SK-MEL-5 (cell line): ENCODE measurements around the gene NEK4. TPM values are rescaled to one million over a fixed set of nuclear protein-coding genes. Genes with fewer than 3 reads are reported as not detected.
"Not testable (repeated sequence)": the region's sequence is repeated elsewhere in the genome, so short reads cannot be mapped to it uniquely, and the experiment has no call there.

Experiments used
- DNase-seq: peaks from one replicate; pipeline ENCODE4 v3.0.0-alpha.2; 2016; ENCODE audit warnings: low read depth, low spot score
- in situ Hi-C: cut with HindIII; loops from 2 replicates; pipeline ENCODE4 v1.10.0; 2016; ENCODE audit warnings: low sequenced_read_pairs, high pct_unique_total_duplicates, low pct_unique_long_range_greater_than_20kb
- total RNA-seq: library from RNA; depleted of rRNA; stranded (reverse); fragments of >200 nt; shearing (Covaris generic); gene quantifications from 2 replicates; pipeline ENCODE4 v1.2.3, GENCODE V29; 2014

The NEK4 gene
- total RNA-seq, 1 experiment from 2014 or later = 32.7 TPM

DNA sequence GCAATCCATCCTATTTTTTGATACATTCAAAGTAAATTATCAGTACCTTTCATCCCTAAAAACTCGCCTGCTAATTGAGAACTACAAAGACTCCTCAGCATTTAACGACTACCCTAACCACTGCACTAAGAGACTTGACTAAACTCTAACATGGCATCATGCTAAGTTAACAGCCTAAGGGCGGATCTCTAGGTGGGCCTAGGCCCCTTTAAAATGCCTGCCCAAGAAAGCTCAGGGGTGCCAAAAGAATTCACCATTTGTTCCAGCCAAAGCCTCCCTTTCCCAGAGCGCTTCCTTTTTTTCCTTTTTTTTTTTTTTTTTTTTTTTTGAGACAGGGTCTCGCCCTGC is 568 bp upstream of the NEK4 start:
- in situ Hi-C loops = no loop called here

DNA sequence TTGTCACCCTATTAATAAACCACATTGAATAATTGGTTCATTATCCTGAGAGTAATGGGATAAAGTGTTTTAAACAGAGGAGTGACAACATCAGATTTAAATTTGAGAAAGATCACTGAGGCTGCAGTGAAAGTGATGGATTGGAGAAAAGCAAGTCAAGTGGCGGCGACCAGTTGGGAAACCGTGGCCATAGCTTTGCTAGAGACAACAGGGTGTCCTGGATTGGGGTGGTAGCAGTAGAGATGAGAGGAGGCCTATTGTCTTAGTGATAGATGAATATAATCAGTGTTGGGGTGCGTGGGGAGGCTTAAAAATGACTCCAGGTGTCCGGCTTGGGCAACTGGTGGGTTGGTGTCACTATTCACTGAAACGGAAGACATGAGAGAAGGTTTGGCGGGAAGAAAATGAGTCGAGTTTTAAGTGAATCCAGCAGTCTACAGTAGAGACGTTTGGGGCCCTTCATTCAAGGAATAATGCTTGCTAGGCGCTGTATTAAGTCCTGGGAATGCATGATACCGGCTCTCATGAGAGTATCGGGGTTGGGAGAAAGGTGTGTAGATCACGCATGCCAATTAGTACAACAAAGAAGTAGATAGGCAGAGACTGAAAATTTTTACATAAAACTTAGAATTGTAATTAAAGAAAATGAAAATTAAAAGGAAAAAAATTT is 819 bp downstream of the NEK4 start:
- in situ Hi-C loops = no loop called here
- no peak for DNase-seq

More for the DNA sequence above, 568 bp upstream of the NEK4 start:
- no peak for DNase-seq

DNA sequence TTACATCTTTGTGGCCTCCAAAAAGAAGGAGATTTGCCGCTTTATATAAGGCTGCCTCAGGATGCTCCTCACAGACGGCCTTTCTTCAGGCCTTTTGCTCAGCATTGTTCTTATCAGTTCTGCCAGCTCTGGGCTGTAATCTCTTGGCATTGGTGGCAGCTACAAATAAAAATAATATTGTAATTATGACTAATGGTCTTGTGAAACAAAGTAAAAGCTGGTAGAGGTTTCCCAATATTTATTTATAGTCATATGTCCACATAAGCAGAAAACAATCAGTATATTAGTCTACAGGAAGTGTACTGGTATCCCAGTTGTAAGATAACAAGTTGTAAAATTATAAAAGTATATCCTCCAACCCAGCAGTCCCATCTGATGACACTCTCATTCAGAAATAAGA is 7.3 kb downstream of the NEK4 start:
- in situ Hi-C loops = no loop called here

DNA sequence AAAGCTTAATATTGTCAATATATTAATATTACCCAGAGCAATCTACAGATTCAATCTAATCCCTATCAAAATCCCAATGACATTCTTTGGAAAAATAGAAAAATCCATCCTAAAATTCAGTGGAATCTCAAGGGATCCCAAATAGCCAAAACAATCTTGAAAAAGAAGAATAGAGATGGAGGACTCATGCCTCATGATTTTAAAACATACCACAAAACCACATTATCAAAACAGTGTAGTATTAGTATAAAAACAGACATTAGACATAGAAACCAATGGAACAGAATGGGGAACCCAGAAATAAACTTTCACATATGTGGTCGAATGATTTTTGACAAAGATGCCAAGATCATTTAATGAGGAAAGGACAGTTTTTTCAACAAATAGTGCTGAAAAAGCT is 14.6 kb downstream of the NEK4 start:
- DNase-seq = no peak
- in situ Hi-C loops = no loop called here

More for the DNA sequence above, 7.3 kb downstream of the NEK4 start:
- no peak for DNase-seq

DNA sequence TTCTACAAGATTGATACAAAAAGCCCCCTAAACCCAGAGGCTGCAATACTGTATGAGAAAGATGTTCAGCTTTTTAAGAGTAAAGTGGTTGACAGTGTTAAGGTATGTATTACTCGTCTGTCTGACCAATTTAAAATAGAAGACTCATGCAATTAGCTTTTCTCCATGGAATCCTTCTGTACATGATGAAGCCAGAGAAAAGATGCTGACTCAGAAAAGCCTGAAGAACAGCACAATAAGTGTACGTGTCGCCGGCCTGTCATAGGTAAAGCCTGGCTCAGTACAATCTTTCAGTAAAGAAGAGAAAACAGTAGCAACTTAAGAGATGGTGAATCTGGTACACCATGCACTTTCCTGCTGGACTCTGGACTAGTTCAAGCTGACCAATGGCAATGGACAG is 16.4 kb downstream of the NEK4 start:
- in situ Hi-C loops = no loop called here
- no peak for DNase-seq

DNA sequence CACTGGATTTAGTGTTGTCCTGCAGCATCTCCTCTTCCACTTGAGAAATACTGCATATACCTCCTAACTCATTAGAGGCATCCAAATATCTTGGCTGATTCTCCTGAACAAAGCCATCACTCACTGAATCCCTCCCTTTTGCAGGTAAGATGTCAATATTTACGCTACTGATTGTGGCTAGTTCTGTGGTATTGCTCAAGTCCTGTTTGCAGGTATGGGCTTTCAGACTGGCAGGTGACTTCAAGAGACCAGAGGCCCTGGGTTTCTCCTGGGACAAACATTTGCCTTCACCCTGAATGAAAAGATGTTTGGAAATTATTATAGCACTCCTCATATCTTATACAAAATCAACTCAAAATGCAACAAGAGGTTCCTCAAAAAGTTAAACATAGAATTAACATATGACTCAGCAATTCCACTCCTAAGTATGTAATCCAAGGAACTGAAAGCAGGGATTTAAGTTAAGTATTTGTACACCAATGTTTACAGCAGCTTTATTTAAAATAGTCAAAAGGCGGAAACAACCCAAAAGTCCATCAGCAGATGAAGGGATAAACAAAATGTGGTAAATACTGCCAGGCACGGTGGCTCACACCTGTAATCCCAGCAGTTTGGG is 18.6 kb downstream of the NEK4 start:
- in situ Hi-C loops = no loop called here
- DNase-seq = no peak

DNA sequence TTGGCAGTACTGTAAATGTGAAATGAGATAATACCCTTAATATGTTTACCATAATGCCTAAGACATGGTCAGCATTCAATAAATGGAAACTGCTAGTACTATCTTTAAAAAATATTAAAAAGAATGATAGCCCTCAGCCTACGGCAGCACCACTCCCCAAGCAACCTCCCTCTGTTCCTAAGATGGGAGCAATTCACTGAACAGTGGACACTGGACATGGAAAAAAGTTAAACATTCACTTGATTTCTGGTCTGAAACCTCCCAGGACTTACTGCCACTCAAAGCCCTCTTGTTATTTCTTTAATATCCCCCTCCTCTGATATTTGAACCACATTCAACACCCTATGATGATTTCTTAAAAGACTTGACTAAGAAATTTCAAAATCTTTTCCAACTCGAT is 27.0 kb downstream of the NEK4 start:
- no peak for DNase-seq
- in situ Hi-C loops = no loop called here

DNA sequence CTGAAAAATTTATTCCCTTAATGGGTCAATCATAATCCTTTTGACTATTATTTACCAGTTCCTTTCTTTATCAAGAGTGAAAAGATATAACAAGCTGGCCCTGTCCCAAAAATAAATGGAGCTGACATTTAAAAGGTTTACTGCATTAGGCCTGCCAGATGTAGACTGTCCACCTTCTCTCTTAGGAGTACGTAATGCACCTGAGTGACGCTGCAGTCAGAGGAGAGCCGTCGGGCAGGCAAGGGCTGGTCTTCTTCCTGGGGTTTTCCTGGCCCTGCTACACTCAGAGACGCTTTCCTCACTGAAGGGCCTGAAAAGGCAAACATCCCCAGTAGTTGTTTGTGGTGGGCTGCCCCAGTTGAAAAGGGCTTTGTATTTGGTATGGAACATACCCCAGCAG is 27.6 kb downstream of the NEK4 start:
- in situ Hi-C loops = no loop called here
- no peak for DNase-seq

DNA sequence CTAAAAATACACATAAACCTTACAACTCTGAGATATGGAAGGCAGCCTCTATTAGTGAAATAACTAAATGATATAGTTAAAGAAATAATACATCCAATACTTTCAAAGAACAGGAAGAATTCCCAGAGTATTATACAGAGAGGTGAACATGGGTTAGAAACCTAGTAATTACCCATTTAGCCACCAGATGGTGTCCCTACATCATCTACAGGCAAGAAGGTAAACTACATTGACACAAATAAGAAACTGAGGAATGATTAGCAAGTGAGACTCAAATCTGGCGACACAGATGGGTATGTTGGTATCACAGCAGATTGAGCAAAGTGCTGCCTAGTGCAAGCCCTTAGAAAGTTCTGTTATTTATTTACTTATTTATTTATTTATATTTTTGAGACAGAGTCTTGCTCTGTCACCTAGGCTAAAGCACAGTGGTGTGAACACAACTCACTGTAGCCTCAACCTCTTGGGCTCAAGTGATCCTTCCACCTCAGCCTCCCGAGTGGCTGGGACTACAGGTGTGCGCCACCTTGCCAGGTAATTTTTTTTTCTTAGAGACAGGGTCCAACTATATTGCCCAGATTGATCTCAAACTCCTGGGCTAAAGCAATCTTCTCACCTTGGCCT is 28.2 kb downstream of the NEK4 start:
- in situ Hi-C loops = no loop called here
- peak; percentile 69 for DNase-seq

DNA sequence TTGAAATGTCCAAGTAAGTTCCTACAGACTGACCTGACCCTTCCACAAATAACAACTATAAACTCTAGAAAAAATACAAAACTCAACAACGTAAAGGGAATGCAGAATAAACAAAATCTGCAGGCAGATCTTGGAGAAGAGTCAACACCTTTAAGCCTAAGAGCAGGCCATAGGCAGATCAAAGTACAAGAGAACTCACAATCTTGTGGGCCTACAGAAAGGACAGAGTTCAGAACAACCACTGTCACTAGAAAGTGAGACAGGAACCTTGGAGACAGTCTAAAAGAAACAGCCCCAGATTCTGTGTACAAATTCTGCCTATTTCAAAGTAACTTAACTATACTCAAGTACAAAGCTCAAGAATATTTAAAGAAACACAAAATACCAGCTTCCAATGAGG is 31.0 kb downstream of the NEK4 start:
- in situ Hi-C loops = no loop called here
- DNase-seq = no peak

DNA sequence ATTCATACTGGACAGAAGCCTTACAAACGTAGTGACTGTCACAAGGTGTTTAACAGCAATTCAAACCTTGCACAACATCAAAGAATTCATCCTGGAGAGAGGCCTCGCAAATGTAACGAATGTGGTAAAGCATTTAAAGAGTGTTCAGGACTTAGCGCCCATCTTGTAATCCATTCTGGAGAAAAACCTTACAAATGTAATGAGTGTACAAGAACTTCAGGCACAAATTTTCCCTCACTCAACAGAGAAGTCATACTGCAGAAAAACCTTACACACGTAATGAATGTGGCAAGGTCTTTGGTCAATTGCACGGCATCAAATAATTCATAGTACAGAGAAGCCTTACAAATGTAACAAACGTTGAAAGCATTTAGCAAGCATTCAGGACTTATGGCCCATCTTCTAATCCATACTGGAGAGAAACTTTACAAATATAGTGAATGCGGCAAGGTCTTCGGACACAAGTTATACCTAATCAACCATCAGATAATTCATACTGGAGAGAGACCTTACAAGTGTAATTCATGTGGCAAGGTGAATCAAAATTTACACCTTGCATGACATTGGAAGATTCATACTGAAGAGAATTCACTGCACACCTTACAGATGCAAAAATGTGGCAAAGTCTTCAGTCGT is 37.4 kb downstream of the NEK4 start:
- in situ Hi-C loops = no loop called here
- no peak for DNase-seq

DNA sequence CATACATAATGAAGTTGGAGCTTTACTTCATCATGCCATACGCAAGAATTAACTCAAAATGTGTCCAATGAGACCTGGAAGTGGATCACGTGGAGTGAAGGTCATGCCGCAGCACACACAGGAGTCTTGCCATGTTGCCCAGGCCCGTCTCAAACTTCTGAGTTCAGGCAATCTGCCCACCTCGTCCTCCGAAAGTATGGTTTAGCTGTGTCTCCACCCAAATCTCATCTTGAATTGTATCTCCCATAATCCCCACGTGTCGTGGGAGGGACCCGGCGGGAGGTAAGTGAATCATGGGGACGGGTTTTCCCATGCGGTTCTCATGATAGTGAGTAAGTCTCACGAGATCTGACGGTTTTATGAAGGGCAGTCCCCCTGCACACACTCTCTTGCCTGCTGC is 39.1 kb downstream of the NEK4 start:
- DNase-seq = no peak
- in situ Hi-C loops = no loop called here

DNA sequence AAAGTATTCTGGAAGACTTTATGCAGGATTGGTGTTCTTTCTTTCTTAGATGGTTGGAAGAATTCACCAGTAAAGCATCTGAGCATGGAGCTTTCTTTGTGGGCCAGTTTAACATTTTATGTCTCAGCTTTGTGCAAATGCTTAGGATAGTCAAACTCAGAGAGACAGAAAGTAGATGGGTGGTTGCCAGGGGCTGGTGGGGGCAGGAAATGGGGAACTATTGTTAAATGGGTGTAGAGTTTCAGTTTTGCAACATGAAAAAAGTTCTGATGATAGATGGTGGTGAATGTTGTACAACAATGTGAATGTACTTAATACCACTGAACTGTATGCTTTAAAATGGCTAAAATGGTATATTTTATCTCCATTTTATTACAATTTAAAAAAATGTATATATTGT is 40.1 kb downstream of the NEK4 start:
- no peak for DNase-seq
- in situ Hi-C loops = no loop called here

DNA sequence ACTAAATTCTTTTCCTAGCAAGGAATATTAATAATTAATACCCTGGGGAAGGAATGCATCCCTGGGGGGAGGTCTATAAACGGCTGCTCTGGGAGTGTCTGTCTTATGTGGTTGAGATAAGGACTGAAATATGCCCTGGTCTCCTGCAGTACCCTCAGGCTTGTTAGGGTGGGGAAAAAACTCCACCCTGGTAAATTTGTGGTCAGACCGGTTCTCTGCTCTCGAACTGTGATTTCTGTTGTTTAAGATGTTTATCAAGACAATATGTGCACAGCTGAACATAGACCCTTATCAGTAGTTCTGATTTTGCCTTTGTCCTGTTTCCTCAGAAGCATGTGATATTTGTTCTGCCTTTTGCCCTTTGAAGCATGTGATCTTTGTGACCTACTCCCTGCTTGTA is 42.0 kb downstream of the NEK4 start:
- in situ Hi-C loops, DNase-seq: not testable (repeated sequence)

DNA sequence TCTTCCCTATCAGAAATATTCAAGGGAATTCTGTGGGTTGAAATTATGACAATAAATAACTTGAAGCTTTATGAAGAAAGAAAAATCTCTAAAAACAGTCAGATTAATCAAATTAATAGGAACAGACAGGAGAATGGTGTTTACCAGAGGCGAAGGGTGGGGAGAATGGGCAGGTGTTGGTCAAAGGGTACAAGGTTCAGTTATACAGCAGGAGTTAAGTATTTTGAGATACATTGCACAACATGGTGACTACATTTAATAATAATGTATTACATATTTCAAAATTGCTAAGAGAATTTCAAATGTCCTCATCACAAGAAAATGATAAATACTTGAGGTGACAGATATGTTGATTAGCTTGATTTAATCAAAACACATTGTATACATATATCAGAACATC is 46.2 kb downstream of the NEK4 start:
- in situ Hi-C loops = no loop called here
- DNase-seq = no peak

DNA sequence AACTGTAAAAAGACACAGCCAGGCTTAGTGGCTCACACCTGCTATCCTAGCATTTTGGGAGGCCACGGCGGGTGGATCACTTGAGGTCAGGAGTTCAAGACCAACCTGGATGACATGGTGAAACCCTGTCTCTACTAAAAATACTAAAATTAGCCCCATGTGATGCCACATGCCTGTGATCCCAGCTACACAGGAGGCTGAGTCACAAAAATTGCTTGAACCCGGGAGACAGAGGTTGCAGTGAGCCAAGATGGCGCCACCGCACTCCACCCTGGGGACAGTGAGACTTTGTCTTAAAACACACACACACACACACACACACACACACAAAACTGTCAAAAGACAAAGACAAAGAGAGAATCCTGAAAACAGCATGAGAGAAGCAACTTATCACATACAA is 46.8 kb downstream of the NEK4 start:
- in situ Hi-C loops = no loop called here
- no peak for DNase-seq

DNA sequence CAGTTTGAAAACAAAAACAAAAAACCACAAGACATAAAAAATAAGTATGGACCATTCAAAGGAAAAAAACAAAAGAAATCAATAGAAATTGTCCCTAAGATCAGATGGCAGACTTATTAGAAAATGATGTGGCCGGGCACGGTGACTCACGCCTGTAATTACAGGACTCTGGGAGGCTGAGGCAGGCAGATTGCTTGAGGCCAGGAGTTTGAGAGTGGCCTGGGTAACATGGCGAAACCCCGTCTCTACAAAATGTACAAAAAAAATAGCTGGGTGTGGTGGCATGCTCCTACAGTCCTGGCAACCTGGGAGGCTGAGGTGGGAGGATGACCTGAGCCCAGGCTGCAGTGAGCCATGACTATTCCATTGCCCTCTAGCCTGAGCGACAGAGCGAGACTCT is 48.2 kb downstream of the NEK4 start:
- in situ Hi-C loops = no loop called here
- no peak for DNase-seq

DNA sequence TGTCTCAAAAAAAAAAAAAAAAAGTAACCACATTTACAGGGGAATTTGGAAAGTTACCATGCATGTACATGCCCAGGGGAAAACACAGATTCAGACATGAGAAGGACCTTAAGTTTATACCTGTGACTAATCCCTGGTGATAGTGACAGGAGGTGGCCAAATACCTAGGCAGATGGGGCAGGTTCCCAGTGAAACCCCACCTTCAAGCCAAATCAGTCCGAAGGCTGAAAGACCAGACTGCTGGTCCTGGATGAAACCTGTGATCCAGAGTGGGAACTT is 49.1 kb downstream of the NEK4 start:
- in situ Hi-C loops = no loop called here
- DNase-seq = no peak
